GM21528 (cell line): ENCODE measurements around the gene KMT2E.

Experiments used
- ATAC-seq: cut with Tn5 transposase; IDR thresholded peaks from one replicate; pipeline ENCODE4 v1.9.1; 2021; ENCODE audit warnings: mild to moderate bottlenecking, moderate library complexity; ENCODE audit not compliant: unreplicated experiment, low FRiP score

Gene KMT2E

DNA sequence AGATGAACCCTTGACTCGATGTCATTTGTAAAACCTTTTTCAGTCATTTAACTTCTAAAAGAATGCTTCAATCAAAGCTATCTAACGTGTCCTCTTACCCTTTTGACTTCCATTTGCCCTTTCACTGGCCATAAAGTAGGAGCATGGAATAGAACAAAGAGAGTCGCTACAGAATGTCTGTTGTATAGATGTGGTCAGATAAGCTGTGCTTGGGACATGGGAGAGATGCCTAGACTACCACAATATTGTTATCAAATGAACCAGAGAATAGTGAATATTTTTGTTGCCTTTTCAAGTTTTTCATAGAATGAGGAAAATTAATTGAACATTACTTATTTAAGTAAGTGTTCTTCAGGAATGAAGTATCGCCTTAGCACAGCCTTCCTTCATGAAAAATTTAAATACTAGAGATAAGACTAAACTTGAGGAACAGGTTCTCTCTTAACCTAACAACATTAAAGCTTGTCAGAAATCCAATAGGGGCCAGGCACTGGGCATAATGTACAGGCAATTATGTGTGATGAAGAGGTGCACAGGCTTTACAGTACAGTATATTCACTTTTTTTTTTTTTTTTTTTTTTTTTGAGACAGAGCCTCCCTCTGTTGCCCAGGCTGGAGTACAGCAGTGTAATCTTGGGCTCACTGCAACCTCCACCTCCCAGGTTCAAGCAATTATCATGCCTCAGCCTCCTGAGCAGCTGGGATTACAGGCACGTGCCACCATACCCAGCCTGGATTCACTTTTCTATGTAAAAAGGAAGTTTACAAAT lies 7.5 kb upstream of the KMT2E start:
- no peak for ATAC-seq

DNA sequence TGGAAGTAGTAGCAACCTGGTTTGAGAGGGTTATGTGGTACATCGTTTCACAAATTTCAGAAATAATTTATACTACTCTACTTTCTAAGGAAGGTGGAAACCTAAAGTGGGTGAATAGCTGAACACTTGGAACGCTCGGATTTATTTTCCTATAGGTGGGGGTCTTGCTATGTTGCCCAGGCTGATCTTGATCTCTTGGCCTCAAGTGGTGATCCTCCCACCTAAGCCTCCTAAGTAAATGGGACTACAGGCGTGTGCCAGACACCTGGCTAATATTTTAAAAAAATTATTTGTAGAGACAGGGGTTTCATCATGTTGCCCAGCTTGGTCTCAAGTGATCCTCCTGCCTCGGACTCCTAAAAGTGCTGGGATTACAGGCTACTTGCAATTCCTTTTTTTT lies 6.7 kb upstream of the KMT2E start:
- no peak for ATAC-seq

DNA sequence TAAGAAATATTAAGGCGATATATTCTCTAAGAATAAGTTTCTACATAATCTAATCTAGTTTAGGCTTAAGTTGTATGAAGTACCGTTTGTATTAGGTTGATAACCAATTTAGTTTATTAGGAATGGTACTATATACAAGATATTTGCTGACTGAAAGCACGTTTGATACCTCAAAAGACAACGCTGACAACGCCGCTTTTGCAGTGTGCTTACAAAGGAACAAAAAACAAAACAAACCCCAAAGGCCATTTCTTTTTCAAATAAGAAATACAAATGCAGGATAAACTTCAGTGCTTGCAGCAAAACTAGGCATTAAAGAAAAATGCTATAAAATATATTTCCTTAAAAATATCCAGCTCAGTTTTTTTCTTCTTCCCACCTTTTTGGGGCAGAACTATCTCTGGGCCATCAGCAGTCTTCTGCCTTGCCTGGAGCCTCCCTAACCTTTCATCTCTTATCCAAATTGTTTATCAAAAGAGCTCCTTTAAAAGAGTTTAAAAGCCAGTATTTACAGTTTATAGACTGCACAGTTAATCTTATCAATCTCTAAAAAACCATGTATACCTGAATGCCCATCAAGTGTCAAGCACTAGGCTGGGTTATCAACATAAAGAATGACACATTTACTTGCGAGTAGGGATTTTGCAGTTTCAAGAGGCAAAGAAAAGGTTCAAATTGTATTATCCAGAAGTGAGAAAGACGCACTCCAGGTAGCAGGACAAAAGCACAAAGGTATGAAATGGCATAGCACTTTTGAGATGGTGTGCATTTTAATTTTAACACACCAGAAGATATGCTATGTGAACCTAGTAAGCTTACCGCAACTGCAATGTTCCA lies 4.1 kb upstream of the KMT2E start:
- ATAC-seq: no peak

DNA sequence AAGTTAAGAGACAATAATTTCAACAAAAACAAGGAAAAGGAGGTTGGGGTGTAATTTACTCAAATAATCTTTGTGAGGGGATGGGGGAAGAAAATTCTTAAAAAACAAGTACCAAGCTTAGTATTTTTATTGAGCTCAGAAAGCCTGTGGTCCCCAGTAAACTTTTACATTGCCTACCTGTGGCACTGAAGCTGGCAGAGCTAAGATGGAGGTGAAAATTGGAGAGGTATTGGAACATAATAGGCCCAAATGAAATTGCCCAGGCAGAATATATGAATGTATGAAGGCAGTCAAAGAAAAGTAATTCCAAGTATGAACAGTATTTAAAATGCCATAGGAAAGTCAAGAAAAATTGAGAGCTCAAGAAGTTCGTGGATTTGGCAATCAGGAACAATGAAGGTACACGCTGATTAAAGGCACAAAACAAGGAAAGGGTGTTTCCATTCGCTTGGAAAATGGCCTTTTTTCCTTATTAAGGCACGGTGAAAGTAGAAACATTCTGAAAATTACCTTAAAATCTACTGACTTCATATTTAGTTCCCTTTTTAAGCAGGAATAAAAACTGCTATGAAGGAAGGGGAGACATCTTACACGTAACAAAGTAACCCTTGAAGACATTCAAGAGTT lies 3.4 kb upstream of the KMT2E start:
- no peak for ATAC-seq

DNA sequence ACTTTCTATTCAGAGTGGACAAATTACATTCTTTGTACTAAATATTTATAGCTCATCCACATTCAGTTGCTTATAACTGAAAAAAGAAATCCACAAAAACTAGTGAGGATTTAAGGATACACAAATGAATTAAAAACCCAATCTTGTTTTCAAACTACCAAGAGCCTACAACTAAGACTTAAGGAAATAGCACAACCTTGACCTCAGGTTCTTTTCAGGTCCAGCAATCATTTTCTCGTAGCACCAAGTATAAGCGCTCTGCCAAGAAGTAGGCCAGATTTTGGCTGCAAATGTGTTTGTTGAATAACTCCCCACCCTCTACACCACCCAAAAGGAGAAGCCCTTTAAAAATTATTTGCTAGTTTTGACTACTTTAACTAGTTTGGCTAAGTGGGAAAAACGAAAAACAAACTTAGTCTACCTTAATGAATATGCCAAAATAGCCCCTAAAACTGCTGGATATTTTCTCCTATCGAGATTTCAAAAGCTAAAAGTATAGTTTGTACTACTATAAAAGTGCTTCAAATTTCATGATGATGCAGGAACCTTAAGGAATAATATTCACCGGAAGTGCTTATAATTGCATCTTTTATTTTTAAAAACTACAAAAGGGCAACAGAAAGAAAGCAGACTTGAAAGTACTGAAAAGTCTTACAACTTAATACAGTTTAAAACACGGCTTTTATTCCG lies 2.7 kb upstream of the KMT2E start:
- ATAC-seq: no peak

DNA sequence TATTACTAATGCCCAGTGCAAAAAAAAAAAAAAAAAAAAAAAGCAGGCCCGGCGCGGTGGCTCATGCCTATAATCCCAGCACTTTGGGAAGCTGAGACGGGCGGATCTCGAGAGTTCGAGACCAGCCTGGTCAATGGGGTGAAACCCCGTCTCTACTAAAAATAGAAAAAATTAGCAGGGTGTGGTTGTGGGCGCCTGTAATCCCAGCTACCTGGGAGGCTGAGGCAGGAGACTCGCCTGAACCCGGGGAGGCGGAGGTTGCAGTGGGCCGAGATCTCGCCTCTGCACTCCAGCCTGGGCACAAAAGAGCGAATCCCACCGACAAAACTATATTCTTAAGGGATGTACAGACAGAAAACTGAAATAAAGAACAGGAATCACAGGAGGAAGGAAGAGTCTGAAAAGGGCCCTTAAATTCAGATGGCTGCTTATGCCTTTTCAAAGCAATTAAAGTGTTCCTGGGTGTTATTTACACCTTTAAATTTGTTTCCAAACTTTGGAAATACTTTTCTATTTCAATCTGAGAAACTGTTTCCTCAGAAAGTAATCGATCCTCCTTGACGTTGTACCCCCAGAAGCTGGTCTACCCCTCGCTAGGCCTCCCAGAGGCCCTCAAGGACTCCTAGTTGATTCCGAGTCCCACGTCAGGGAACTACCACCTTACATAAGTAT lies 2.0 kb upstream of the KMT2E start:
- ATAC-seq: no peak

DNA sequence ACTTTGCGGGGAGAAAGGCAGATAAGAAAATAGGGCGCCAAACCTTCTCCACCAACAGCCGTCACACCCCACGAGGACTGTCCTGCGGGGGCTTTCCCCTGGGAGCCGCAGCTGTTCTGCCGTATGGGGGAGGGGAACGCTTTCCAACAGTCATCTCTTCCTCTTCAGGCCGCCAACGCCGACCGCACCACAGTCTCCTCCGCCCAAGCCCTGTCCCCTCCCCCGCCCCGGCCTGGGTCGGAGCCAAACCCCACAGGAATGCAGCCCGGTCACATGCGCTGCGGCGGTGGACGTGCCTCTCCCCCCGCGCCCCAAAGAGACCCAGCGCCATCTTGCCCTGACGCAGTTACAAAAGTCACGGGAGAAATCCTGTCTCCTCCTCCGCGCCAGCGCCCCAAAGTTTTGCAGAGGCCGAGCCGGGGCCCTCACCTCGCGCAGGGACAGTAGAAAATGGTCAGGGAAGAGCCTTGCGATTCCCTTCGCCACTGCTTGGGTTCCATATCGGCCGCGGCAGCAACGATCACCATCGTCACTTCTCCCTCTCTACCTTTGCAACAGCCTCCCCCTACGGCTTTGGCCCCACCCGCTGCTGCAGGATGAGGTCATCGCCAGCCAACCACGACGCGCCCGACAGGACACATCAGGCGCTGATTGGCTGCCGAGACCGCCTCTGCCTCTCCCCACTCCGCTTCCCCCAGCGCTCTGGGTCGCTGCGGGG lies 1.3 kb upstream of the KMT2E start:
- peak; percentile 76 for ATAC-seq

DNA sequence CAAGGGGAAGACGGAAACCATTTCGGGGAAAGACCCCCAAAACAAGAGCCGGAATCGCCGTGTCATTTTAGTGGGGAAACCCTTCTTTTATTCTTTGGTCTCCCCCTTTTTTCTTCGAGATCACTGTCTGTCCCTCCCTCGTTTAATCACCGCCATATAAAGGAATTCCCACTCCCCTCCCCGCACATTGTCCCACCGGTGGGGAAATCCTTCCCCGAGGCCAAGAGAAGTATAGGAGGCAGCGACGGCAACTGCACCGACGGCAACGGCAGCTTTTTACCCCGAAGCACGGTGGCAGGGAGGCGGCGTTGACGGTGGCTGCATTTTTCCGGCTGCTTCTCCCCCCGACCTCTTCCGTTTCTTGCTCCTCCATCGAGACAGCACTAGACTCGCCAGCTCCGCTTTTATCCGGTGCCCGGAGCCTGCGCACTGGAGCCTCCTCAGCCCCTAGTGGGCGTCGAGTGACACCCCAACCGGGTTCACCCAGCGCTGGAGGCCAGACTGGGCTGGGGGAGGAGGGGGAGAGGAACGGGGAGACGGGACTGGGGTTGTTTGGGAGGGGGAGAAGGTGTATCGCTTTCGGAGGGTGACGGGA lies 687 bp upstream of the KMT2E start:
- ATAC-seq: peak; percentile 40

DNA sequence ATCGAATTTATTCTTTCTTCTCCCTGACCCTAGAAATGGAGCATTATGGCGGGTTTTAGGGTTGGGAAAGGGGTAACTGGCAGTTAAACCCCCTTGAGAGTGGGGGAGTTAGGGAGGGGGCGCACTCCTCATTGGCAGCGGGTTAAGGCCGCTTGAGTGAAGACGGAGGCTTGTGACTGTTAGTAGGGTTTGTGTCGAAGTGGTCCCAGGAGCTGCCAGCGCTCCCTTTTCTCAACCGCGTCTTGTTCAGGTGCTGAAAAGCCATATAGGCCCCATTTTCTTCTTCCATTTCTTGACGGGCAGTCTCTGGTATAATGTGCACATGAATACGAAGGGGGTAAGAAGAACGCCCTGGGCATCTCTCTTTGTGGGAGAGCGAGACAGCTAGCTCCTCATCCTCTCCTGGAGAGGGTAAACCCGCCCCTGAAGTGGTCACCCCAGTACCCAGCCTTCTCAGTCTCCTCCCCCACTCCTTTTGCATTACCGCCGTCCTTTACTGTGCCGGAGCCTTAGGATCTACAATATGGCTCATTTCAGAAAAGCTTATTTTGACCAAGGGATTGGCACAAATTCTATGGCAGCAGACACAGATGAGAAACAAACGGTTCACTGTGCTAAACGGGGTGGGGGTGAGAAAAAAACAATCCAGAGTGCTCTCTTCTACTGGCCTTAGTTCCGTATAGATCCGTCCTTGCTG lies 836 bp downstream of the KMT2E start:
- ATAC-seq: no peak

DNA sequence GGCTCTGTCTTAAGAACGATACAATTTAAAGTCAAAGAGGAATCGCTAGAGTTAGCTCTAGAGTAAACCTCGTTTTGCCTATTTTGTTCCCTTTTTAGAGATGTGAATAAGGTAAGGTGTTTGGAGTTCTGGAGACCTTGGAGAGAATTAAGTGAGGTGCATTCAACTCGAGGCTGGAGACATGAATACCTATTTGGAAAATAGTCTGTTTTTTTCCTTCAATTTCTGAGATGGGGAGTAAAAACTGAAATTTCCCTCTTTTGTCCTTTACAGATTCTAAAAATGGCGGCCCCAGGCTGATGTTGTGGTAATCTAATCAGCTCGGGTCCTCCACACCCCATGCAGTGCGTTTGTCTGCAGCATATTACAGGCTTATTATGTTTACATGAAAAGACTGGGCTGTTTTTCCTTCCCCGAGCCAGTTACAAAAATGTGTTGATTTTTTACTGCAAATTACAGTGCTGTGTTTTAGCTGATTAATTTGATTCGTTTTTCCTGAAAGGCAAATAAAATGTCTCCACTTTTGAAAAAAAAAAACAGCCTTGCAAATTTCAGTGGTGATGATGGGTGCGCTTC lies 1.5 kb downstream of the KMT2E start:
- no peak for ATAC-seq

DNA sequence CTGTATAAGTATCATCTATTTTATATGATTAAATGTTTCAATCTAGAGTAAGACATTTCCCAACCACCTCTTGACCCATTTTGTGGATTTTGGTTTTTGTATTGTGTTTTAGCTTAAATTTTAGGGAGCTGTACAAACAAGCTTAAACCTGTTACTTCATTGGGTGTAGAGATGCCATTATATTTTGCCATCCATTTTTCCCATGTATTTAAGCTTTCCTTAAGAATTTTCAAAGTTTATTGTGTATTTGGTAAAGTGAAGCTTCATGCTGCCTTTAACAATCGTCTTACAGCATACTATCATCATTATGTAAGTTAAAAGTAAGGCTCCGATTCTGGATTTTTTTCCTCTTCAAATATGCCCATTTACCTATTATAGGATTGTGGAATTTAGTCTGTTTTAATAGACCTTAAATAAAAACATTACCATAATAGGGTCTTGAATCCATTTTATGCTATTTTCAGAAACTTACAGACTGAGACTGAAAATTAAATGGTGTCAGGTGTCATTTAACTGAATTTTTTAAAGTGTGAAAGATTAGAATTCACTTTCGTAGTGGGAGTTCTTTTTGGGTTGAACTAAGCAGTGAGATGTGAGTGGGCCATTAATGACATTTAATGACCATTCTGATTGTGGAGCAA lies 2.2 kb downstream of the KMT2E start:
- no peak for ATAC-seq

DNA sequence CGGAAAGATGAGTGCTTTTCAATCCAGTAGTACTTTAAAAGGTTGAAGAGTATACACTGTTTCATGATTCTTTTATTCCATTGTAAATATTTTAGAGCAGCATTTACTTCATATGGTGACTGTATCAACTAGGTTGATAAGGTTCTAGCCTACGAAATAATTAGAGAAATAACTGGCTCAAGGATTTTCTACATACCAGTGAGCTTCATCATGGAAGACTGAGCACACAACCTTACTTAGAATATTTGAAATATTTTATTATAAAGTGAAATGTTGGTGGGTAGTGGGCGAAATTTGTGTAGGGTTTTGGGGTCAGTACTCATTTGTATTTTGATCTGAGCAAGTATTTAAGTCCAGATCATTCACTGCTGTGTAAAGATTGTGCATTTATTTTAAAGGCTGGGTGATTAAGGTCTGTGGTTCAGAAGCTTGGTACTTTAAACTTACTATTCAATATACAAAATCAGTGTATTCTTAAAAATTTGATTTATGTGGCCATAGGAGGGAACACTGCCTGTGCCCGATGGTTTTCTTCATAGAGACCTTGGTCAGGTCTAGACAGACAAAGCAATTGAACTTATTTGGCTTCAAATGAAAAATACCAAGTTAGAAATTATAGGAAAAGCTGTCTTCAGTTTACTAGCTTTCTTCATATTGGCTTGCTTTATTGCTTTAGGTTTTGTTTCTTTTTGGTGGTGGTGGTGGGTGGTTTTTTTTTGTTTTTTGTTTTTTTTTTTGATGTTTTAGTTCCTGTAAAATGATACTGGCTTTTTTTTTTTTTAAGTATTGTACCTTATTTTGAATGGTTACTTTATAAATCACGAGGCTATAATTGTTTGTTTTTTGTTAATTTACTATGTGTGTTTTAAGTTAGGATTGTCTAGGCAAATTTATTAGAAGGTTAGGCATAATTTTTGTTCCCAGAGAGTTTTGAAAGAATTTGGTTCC lies 3.0 kb downstream of the KMT2E start:
- no peak for ATAC-seq

DNA sequence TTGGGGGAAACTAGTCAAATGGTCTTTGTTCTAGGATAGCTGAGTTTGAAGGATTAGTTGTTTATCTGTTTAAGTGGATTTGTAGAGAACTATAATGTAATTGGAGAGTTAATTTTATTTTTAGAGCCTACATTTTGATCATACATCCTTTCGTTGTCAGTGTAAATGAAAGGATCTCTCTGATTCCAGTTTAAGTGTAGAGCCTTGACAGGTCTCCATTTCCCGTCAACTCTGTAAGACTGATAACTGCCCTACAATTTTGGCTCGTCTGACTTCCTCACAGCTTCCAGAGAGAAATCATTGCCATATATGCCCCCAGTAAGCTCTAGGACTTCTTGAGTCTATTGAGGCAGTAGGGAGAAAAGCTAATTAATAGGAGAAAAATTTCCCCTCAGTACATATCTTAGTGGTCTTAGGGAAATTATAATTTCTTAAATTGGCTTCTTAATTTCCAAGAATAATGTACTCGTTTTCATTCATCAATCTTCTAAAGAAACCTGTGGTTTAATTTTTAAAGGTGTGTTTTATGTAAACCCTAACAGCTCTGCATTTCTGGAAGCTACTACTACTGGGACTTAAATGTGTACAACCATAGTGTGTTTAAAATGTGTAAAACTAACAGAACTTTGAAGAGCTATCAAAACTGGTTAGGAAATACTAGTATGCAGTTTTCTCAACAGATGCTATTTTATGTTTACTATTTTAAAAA lies 3.8 kb downstream of the KMT2E start:
- ATAC-seq: no peak

DNA sequence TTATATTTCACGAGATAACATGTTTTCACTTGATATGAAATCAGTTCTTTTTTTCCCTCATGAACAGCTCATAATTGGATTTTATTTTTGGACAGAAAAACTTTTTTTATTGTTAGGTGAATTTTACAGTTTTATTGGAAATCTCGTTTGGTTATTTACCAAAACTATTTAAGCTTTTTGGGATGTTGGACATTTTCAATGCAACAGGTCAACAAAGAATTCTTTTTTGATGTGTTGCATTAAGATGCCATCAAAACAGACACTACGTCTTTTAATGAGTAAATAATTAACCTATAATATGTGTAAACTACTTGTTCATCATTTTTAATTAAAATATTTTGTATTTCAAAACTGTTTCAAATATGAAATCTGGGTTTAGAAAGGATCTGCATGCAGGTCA lies 5.3 kb downstream of the KMT2E start:
- ATAC-seq: no peak

DNA sequence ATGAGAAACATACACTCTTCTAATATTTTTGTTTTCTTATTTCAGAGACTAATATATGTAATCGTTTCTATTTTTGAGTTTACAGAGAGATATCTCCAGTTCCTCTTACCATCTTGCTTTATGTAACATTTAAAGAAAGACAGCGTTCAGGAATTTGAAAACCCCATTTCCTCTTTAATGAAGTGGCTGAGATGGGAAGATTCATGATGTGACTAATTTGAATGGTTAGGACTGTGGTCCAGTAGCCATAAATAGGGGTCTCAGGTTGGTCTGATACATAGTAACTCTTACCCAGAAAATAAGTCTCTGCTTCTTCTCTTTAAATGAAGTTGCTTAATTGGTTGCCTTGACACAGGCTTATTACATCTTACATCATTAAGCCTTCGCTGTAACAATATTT lies 6.9 kb downstream of the KMT2E start:
- ATAC-seq: no peak

DNA sequence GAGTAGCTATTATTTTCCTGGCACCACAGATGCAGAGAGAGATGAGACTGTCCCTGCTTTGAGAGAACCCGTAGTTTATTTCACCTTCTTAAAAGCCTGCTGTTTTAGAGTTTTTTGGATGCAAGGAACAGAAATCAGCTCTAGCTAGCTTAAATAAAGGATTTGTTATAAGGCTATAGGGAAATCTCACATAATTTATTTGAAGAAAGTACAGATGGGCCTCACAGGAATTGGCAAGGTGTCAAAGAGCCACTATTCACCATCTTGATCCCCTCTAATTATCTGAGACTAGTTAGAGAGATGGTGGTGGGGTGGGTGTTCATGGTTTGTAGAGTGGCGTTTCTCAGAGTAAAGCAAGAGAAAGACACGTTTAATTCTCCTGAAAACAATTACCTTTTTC lies 7.3 kb downstream of the KMT2E start:
- ATAC-seq: no peak
